GM06990 (cell line): Measurements from ENCODE around the gene GRK1.

ENCODE experiments used
- DNase-seq: peaks from one replicate; pipeline ENCODE4 v3.0.0-alpha.2; 2011; ENCODE audit not compliant: insufficient read length; ENCODE audit errors: extremely low read depth
- H3K27me3 ChIP-seq: replicated peaks from 2 replicates; pipeline ENCODE4 v1.6.0; 2011; ENCODE audit warnings: low read length; ENCODE audit not compliant: control insufficient read depth, insufficient read depth
- H3K36me3 ChIP-seq: 2 replicates; pipeline ENCODE4 v1.5.1; 2011; ENCODE audit warnings: low read length; ENCODE audit not compliant: control insufficient read depth, insufficient read depth
- H3K4me3 ChIP-seq: replicated peaks from 2 replicates; pipeline ENCODE4 v1.5.1; 2011; ENCODE audit warnings: low read depth, mild to moderate bottlenecking, control low read depth, low read length
- CTCF ChIP-seq: IDR thresholded peaks from 2 replicates; pipeline ENCODE4 v1.5.1; 2011; ENCODE audit warnings: low read length, control low read depth, mild to moderate bottlenecking, inconsistent platforms; ENCODE audit not compliant: insufficient read depth, poor library complexity, severe bottlenecking

GRK1 gene

GRCh38 chr13:113638806-113639205, 28.2 kb upstream of the GRK1 start:
- Histone ChIP-seq H3K27me3 (no peaks in the 10 kb centered on the region), H3K4me3 (no peak overlapping the region), H3K36me3 (peaks cover 39% of the 10 kb centered on the region)
- no peak for DNase-seq
- no peak for TF ChIP-seq CTCF

- Histone ChIP-seq H3K27me3 (no peaks in the 10 kb centered on the region), H3K4me3 (no peak overlapping the region), H3K36me3 (peaks cover 35% of the 10 kb centered on the region)
- no peak for DNase-seq
- TF ChIP-seq CTCF, result no peak
Measured at GRCh38 chr13:113639616-113640262, 27.3 kb upstream of the GRK1 start.

- Histone ChIP-seq H3K36me3 (peaks cover 22% of the 10 kb centered on the region), H3K4me3 (no peak overlapping the region), H3K27me3 (no peaks in the 10 kb centered on the region)
- no peak for TF ChIP-seq CTCF
- DNase-seq, result no peak
Measured at GRCh38 chr13:113641426-113641825, 25.6 kb upstream of the GRK1 start.

GRCh38 chr13:113642563-113642962, 24.5 kb upstream of the GRK1 start:
- Histone ChIP-seq H3K4me3 (no peak overlapping the region), H3K36me3 (peaks cover 14% of the 10 kb centered on the region), H3K27me3 (no peaks in the 10 kb centered on the region)
- TF ChIP-seq CTCF, result no peak
- DNase-seq, result no peak

GRCh38 chr13:113643593-113643992, 23.4 kb upstream of the GRK1 start:
- Histone ChIP-seq H3K36me3 (peaks cover 11% of the 10 kb centered on the region), H3K4me3 (no peak overlapping the region), H3K27me3 (no peaks in the 10 kb centered on the region)
- no peak for TF ChIP-seq CTCF
- no peak for DNase-seq

- Histone ChIP-seq H3K4me3 (no peak overlapping the region), H3K27me3 (no peaks in the 10 kb centered on the region), H3K36me3 (peaks cover 6% of the 10 kb centered on the region)
- DNase-seq, result no peak
- TF ChIP-seq CTCF, result no peak
Measured at GRCh38 chr13:113644800-113645199, 22.2 kb upstream of the GRK1 start.
